ENCODE results near the gene POLR1H.

The POLR1H gene

GRCh38 chr6:30062471-30063178 is 1.6 kb downstream of the POLR1H start:
- DNase-seq: peak; percentile 32

GRCh38 chr6:30063315-30063714 is 2.2 kb downstream of the POLR1H start:
- no peak for DNase-seq

- peak; percentile 27 for DNase-seq
These were observed 5.0 kb downstream of the POLR1H start for GRCh38 chr6:30066082-30066481.

GRCh38 chr6:30066577-30067459 is 5.8 kb downstream of the POLR1H start, which contains the start of gene PPP1R11:
Gene PPP1R11 (plus strand): TSS chr6:30067198. CDS start chr6:30067411, 213 bp downstream.
- DNase-seq: peak; percentile 99

- no peak for DNase-seq
These were observed 6.5 kb downstream of the POLR1H start for GRCh38 chr6:30067460-30068139.

- DNase-seq: peak; percentile 25
These were observed 10.2 kb downstream of the POLR1H start for GRCh38 chr6:30071081-30071818.

- DNase-seq: no peak
These were observed 10.8 kb downstream of the POLR1H start for GRCh38 chr6:30071858-30072257.

GRCh38 chr6:30073489-30074235 is 12.6 kb downstream of the POLR1H start:
- DNase-seq: no peak

- DNase-seq: no peak
These were observed 13.4 kb downstream of the POLR1H start for GRCh38 chr6:30074331-30075093.

GRCh38 chr6:30075094-30075789 is 14.2 kb downstream of the POLR1H start, which contains the start of gene RNF39:
Gene RNF39 (minus strand): TSS chr6:30075769. CDS start chr6:30075585, 184 bp downstream.
- DNase-seq: no peak

- no peak for DNase-seq
These were observed 15.0 kb downstream of the POLR1H start for GRCh38 chr6:30075790-30076732.

GRCh38 chr6:30077218-30077617 is 16.2 kb downstream of the POLR1H start:
- DNase-seq: no peak

GRCh38 chr6:30087876-30088275 is 26.8 kb downstream of the POLR1H start:
- no peak for DNase-seq

GRCh38 chr6:30091577-30092381 is 30.7 kb downstream of the POLR1H start:
- DNase-seq: no peak

- no peak for DNase-seq
These were observed 31.9 kb downstream of the POLR1H start for GRCh38 chr6:30092852-30093543.

GRCh38 chr6:30093951-30094661 is 33.0 kb downstream of the POLR1H start:
- no peak for DNase-seq

- DNase-seq: no peak
These were observed 35.8 kb downstream of the POLR1H start for GRCh38 chr6:30096829-30097228.
